Measurements from ENCODE around the gene CCDC9.
"Not testable (repeated sequence)": the region's sequence is repeated elsewhere in the genome, so short reads cannot be mapped to it uniquely, and the experiment has no call there.

CCDC9 gene

GRCh38 chr19:47261946-47262793, 5.8 kb downstream of the CCDC9 start:
- DNase-seq: not testable (repeated sequence)

GRCh38 chr19:47264629-47265028, 8.3 kb downstream of the CCDC9 start:
- no peak for DNase-seq

- no peak for DNase-seq
Observed at GRCh38 chr19:47266401-47266941, 10.1 kb downstream of the CCDC9 start.

GRCh38 chr19:47267350-47267759, 11.0 kb downstream of the CCDC9 start:
- no peak for DNase-seq

- no peak for DNase-seq
Observed at GRCh38 chr19:47268028-47268427, 11.7 kb downstream of the CCDC9 start.

GRCh38 chr19:47269596-47269995, 13.3 kb downstream of the CCDC9 start:
- DNase-seq: no peak

- DNase-seq: no peak
Observed at GRCh38 chr19:47270408-47270807, 14.1 kb downstream of the CCDC9 start.

- DNase-seq: no peak
Observed at GRCh38 chr19:47271949-47272348, 15.6 kb downstream of the CCDC9 start.

- no peak for DNase-seq
Observed at GRCh38 chr19:47272448-47273312, 16.4 kb downstream of the CCDC9 start.

- DNase-seq: peak; percentile 81 to 89 (median 85)
Observed at GRCh38 chr19:47273313-47274070, 17.2 kb downstream of the CCDC9 start.

- peak; percentile 97 to 100 (median 99) for DNase-seq
Observed at GRCh38 chr19:47274071-47274890, 18.0 kb downstream of the CCDC9 start, which contains the start of gene INAFM1. INAFM1 (plus strand) TSS chr19:47274885; CDS start chr19:47274920, 35 bp downstream.

GRCh38 chr19:47274891-47275761, 18.8 kb downstream of the CCDC9 start:
- DNase-seq: peak in 1 of 6 experiments; percentile 42

- DNase-seq: no peak
Observed at GRCh38 chr19:47275791-47276461, 19.6 kb downstream of the CCDC9 start.

GRCh38 chr19:47276513-47276912, 20.2 kb downstream of the CCDC9 start:
- DNase-seq: not testable (repeated sequence)

GRCh38 chr19:47280183-47280797, 24.0 kb downstream of the CCDC9 start:
- peak in 4 of 6 experiments; percentile 20 to 37 (median 28) for DNase-seq

GRCh38 chr19:47283405-47284059, 27.2 kb downstream of the CCDC9 start:
- DNase-seq: no peak

GRCh38 chr19:47284324-47284899, 28.1 kb downstream of the CCDC9 start:
- DNase-seq: peak; percentile 3 to 82 (median 21)

GRCh38 chr19:47296036-47296435, 39.7 kb downstream of the CCDC9 start:
- DNase-seq: peak; percentile 39 to 82 (median 68)

All from stimulated activated naive CD4-positive, alpha-beta T cell (primary cell).